HEK293 (cell line): ENCODE results near the gene COBL.

Experiments
- KLF1 ChIP-seq: fragments of 450-650 bp; formaldehyde crosslinking; IDR thresholded peaks from 2 replicates; pipeline ENCODE4 v1.5.1; 2016; ENCODE audit warnings: missing biosample characterization, missing genetic modification characterization
- PRDM1 ChIP-seq: fragments of 450-650 bp; formaldehyde crosslinking; IDR thresholded peaks from 2 replicates; pipeline ENCODE4; 2016; ENCODE audit warnings: missing biosample characterization, missing genetic modification characterization
- SETDB1 ChIP-seq: IDR thresholded peaks from one replicate; pipeline ENCODE4 v1.6.1; 2017; ENCODE audit warnings: mild to moderate bottlenecking, low read length, moderate library complexity, mixed read lengths; ENCODE audit not compliant: insufficient read length
- YY1 ChIP-seq: fragments of 450-650 bp; formaldehyde crosslinking; IDR thresholded peaks from 2 replicates; pipeline ENCODE4 v1.5.1; 2018; ENCODE audit warnings: missing biosample characterization, missing genetic modification characterization
- ZBTB17 ChIP-seq: fragments of 450-650 bp; formaldehyde crosslinking; IDR thresholded peaks from 2 replicates; pipeline ENCODE4 v1.5.1; 2016; ENCODE audit warnings: missing biosample characterization, missing genetic modification characterization
- ZNF174 ChIP-seq: fragments of 450-650 bp; formaldehyde crosslinking; IDR thresholded peaks from 2 replicates; pipeline ENCODE4 v1.5.0; 2017; ENCODE audit warnings: missing biosample characterization, mild to moderate bottlenecking, missing genetic modification characterization
- ZNF184 ChIP-seq: fragments of 450-650 bp; IDR thresholded peaks from 2 replicates; pipeline ENCODE4 v1.5.1; 2018; ENCODE audit warnings: missing biosample characterization, mild to moderate bottlenecking, missing genetic modification characterization
- ZNF324 ChIP-seq: fragments of 450-650 bp; formaldehyde crosslinking; IDR thresholded peaks from 2 replicates; pipeline ENCODE4 v1.5.1; 2016; ENCODE audit warnings: missing biosample characterization, missing genetic modification characterization
- TF ChIP-seq, protein P1 (sequence below): fragments of 450-650 bp; formaldehyde crosslinking; IDR thresholded peaks from 2 replicates; pipeline ENCODE4 v1.5.1; 2016; ENCODE audit warnings: missing biosample characterization, missing genetic modification characterization
- TF ChIP-seq, protein P2 (sequence below): fragments of 450-650 bp; IDR thresholded peaks from 2 replicates; pipeline ENCODE4 v1.5.1; 2018; ENCODE audit warnings: missing biosample characterization, missing genetic modification characterization

DNA sequence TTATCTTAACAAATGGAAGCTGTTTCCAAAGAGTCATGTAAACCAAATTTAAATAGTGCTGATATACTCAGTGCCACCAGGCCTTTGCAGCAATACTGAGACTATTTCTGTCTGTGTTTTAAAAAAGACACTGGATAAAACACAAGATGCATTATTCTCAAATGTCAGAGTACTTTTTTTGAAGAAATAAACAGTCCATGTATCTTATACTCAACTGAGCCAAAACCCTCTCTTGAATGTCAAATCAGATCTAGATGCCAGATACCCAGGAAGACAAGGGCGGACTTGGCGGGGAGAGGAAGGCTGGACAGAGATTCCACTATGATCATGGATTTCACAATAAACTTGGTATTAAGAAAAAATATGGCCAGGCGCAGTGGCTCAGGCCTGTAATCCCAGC lies 127.6 kb downstream of the COBL start:
- TF ChIP-seq ZNF184 (no peak), ZNF174 (no peak), YY1 (no peak), SETDB1 (no peak), KLF1 (tag by site-specific recombination) (no peak), PRDM1 (tag by site-specific recombination) (no peak), ZBTB17 (tag by site-specific recombination) (no peak), ZNF324 (no peak)
- TF ChIP-seq, protein P1, sequence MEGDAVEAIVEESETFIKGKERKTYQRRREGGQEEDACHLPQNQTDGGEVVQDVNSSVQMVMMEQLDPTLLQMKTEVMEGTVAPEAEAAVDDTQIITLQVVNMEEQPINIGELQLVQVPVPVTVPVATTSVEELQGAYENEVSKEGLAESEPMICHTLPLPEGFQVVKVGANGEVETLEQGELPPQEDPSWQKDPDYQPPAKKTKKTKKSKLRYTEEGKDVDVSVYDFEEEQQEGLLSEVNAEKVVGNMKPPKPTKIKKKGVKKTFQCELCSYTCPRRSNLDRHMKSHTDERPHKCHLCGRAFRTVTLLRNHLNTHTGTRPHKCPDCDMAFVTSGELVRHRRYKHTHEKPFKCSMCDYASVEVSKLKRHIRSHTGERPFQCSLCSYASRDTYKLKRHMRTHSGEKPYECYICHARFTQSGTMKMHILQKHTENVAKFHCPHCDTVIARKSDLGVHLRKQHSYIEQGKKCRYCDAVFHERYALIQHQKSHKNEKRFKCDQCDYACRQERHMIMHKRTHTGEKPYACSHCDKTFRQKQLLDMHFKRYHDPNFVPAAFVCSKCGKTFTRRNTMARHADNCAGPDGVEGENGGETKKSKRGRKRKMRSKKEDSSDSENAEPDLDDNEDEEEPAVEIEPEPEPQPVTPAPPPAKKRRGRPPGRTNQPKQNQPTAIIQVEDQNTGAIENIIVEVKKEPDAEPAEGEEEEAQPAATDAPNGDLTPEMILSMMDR (tag by site-specific recombination) = no peak
- TF ChIP-seq, protein P2, sequence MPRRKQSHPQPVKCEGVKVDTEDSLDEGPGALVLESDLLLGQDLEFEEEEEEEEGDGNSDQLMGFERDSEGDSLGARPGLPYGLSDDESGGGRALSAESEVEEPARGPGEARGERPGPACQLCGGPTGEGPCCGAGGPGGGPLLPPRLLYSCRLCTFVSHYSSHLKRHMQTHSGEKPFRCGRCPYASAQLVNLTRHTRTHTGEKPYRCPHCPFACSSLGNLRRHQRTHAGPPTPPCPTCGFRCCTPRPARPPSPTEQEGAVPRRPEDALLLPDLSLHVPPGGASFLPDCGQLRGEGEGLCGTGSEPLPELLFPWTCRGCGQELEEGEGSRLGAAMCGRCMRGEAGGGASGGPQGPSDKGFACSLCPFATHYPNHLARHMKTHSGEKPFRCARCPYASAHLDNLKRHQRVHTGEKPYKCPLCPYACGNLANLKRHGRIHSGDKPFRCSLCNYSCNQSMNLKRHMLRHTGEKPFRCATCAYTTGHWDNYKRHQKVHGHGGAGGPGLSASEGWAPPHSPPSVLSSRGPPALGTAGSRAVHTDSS (tag by site-specific recombination) = no peak
